Astrocyte (in vitro differentiated cells and primary cell): ENCODE data around the gene BPIFB3. TPM values are rescaled to one million over a fixed set of nuclear protein-coding genes. Genes with fewer than 3 reads are reported as not detected.
"Not testable (repeated sequence)": the region's sequence is repeated elsewhere in the genome, so short reads cannot be mapped to it uniquely, and the experiment has no call there.

Experiments
- DNase-seq: peaks from one replicate; pipeline ENCODE4 v3.0.0-alpha.2; 2010; ENCODE audit warnings: low read depth
- FAIRE-seq: peaks from 2 replicates; lab custom pipeline; 2011; peaks lifted over from hg19 to GRCh38; lab: Jason Lieb, UNC
- H2AFZ ChIP-seq: 2 replicates; pipeline ENCODE4 v1.6.0; 2012; ENCODE audit warnings: low read depth, low read length, inconsistent platforms
- H3K27ac ChIP-seq: 2 replicates; pipeline ENCODE4 v1.5.1; 2011; ENCODE audit warnings: low read depth, low read length, inconsistent platforms
- H3K27me3 ChIP-seq: 2 replicates; pipeline ENCODE4 v1.6.0; 2011; ENCODE audit warnings: low read length, inconsistent platforms; ENCODE audit not compliant: insufficient read depth
- H3K36me3 ChIP-seq: 2 replicates; pipeline ENCODE4 v1.5.1; 2011; ENCODE audit warnings: low read length, inconsistent platforms; ENCODE audit not compliant: insufficient read depth
- H3K4me1 ChIP-seq: 2 replicates; pipeline ENCODE4 v1.5.1; 2011; ENCODE audit warnings: low read length, inconsistent platforms; ENCODE audit not compliant: insufficient read depth
- H3K4me2 ChIP-seq: 2 replicates; pipeline ENCODE4 v1.6.0; 2012; ENCODE audit warnings: low read length, inconsistent platforms
- H3K4me3 ChIP-seq: 2 replicates; pipeline ENCODE4 v1.5.1; 2011; ENCODE audit warnings: low read depth, mild to moderate bottlenecking, low read length, inconsistent platforms; ENCODE audit not compliant: insufficient read depth
- H3K79me2 ChIP-seq: 2 replicates; pipeline ENCODE4 v1.6.0; 2012; ENCODE audit warnings: mild to moderate bottlenecking, low read length, inconsistent platforms; ENCODE audit not compliant: insufficient read depth
- H3K9ac ChIP-seq: 2 replicates; pipeline ENCODE4 v1.6.0; 2012; ENCODE audit warnings: mild to moderate bottlenecking, low read length, inconsistent platforms
- H3K9me3 ChIP-seq: 2 replicates; pipeline ENCODE4 v1.5.1; 2012; ENCODE audit warnings: low read depth, mild to moderate bottlenecking, low read length, inconsistent platforms; ENCODE audit not compliant: insufficient read depth
- H4K20me1 ChIP-seq: 2 replicates; pipeline ENCODE4 v1.6.0; 2012; ENCODE audit warnings: low read length, inconsistent platforms; ENCODE audit not compliant: insufficient read depth
- H3K27ac Mint-ChIP-seq: one replicate; pipeline ENCODE4 v1.8.0; 2021; ENCODE audit warnings: mild to moderate bottlenecking, mixed read lengths; ENCODE audit not compliant: unreplicated experiment
- H3K27me3 Mint-ChIP-seq: one replicate; pipeline ENCODE4 v1.8.0; 2021; ENCODE audit warnings: low read depth, mixed read lengths; ENCODE audit not compliant: unreplicated experiment
- H3K36me3 Mint-ChIP-seq: one replicate; pipeline ENCODE4 v1.8.0; 2021; ENCODE audit warnings: low read depth, mixed read lengths; ENCODE audit not compliant: unreplicated experiment
- H3K4me1 Mint-ChIP-seq: one replicate; pipeline ENCODE4 v1.8.0; 2021; ENCODE audit warnings: low read depth, mixed read lengths; ENCODE audit not compliant: unreplicated experiment
- H3K4me3 Mint-ChIP-seq: one replicate; pipeline ENCODE4 v1.8.0; 2021; ENCODE audit warnings: mild to moderate bottlenecking, moderate library complexity, mixed read lengths; ENCODE audit not compliant: unreplicated experiment
- H3K9me3 Mint-ChIP-seq: one replicate; pipeline ENCODE4 v1.8.0; 2021; ENCODE audit warnings: mild to moderate bottlenecking, mixed read lengths; ENCODE audit not compliant: unreplicated experiment
- CTCF ChIP-seq: IDR thresholded peaks from 2 replicates; pipeline ENCODE4 v1.5.1; 2011; ENCODE audit warnings: low read depth, mild to moderate bottlenecking, inconsistent platforms, low read length, moderate library complexity; ENCODE audit not compliant: insufficient read depth
- EZH2 ChIP-seq: IDR thresholded peaks from 2 replicates; pipeline ENCODE4 v1.6.1; 2012; ENCODE audit warnings: mild to moderate bottlenecking, low read length, inconsistent platforms; ENCODE audit not compliant: insufficient read depth
- total RNA-seq: library from RNA; stranded (reverse); gene quantifications from 2 replicates; pipeline ENCODE4 v1.2.1, GENCODE V29; 2021

The BPIFB3 gene
- total RNA-seq, 1 donor from 2014 or later = not detected

DNA sequence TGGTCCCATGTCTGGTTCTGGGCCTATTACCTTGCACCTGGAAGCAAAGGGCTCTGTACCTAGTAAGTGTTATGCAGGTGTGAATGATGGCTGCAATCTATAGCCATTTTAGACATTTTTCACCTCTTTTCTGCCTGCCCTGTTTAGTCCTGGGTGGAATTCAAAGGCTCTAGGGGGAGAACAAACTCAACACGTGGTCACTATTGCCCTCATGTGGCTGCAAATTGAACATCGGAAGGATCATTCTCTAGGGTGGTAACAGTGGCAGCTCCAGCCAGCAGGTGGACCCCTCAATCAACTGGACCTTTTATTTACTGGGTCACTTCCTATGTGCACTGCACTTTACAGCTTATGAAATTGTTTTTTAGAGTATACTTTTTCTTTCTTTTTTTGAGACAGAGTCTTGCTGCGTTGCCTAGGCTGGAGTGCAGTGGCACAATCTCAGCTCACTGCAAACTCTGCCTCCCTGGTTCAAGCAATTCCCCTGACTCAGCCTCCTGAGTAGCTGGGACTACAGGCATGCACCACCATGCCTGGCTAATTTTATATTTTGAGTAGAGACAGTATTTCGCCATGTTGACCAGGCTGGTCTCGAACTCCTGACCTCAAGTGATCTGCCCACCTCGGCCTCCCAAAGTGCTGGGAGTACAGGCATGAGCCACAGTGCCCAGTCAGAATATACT lies 42.3 kb downstream of the BPIFB3 start:
- H3K36me3 Mint-ChIP-seq, H3K9me3 Mint-ChIP-seq, H3K9me3 ChIP-seq, H3K9ac ChIP-seq, H3K36me3 ChIP-seq, H3K79me2 ChIP-seq, H4K20me1 ChIP-seq, H3K4me2 ChIP-seq, H3K27ac ChIP-seq, H3K27ac Mint-ChIP-seq, H3K4me3 ChIP-seq, H3K4me3 Mint-ChIP-seq, H2AFZ ChIP-seq, H3K4me1 Mint-ChIP-seq, H3K4me1 ChIP-seq, H3K27me3 ChIP-seq, FAIRE-seq: not testable (repeated sequence)
- H3K27me3 Mint-ChIP-seq = peaks cover 35% of the 10 kb centered on the region
- peak; percentile 20 for DNase-seq
- TF ChIP-seq CTCF = peak; percentile 79

DNA sequence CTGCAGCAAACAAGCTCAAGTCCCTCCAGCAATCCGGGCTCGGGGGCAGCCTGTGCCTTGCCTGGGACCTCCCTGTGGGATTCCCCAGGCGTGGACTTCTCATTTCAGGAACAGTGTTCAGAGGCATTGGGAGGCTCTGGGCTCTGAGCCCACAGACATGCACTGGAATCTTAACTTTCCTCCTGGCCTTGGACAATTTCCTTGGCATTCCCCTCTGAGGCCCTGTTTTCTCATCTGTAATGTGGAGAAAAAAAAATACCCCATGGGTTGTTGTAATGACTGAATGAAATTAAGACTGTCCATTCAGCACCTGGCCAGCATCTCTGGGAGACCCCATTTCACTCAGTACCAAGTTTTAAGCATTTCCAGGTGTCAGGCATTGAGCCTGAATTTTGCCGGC lies 43.3 kb downstream of the BPIFB3 start:
- DNase-seq = no peak
- Histone ChIP-seq H3K27me3 (peaks cover 2% of the 10 kb centered on the region), H3K9me3 (no peaks in the 10 kb centered on the region), H3K4me2 (no peak overlapping the region), H3K79me2 (no peaks in the 10 kb centered on the region), H3K36me3 (no peaks in the 10 kb centered on the region), H3K4me3 (no peak overlapping the region), H3K4me1 (no peaks in the 10 kb centered on the region), H3K27ac (no peak overlapping the region), H3K9ac (no peak overlapping the region), H2AFZ (no peak overlapping the region), H4K20me1 (no peaks in the 10 kb centered on the region)
- Mint-ChIP-seq H3K9me3 (peaks cover 2% of the 10 kb centered on the region), H3K36me3 (no peaks in the 10 kb centered on the region), H3K27ac (no peak overlapping the region), H3K27me3 (peaks cover 31% of the 10 kb centered on the region), H3K4me1 (no peaks in the 10 kb centered on the region), H3K4me3 (no peak overlapping the region)
- FAIRE-seq = no peak
- TF ChIP-seq CTCF (no peak), EZH2 (no peak)

DNA sequence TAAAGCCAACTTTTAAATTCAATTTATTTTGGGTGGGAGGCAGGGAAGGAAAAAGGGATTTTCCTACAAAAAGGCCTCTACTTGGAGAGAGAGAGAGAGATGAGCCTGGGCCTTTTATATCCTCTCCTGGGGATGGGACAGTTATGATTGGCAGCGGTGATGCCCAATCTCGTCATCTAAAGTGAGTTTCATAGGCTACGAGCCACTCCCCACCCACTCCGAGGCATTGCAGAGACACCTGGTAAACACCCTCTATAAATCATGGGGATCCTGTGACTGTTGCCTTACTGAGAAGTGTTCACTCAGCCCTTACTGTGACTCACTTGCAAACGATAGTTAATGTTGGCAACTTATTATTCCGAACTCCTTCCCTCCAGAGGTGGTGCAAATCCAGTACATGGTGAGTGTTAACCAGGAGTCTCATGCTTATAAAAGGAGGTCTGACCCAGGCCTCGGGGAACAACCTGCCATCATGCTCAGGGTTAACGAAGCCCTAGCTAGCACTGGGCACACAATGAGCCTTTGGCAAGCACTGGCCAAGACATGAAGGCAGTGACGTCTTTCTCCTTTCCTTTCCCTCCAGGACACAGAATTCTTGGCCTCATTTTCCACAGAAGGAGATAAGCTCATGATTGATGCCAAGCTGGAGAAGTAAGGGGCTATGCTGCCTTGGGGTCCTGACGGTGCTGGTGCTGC lies 46.3 kb downstream of the BPIFB3 start:
- H3K9me3 Mint-ChIP-seq = no peaks in the 10 kb centered on the region
- Histone ChIP-seq H3K79me2 (no peaks in the 10 kb centered on the region), H3K9ac (no peak overlapping the region), H3K4me2 (no peak overlapping the region), H3K27me3 (peaks cover 2% of the 10 kb centered on the region), H3K36me3 (no peaks in the 10 kb centered on the region), H3K4me1 (no peaks in the 10 kb centered on the region), H4K20me1 (no peaks in the 10 kb centered on the region), H3K27ac (no peak overlapping the region), H3K9me3 (no peaks in the 10 kb centered on the region), H3K4me3 (no peak overlapping the region), H2AFZ (no peak overlapping the region)
- H3K27ac Mint-ChIP-seq = peak overlapping the region; percentile 30
- no peaks in the 10 kb centered on the region for H3K4me1 Mint-ChIP-seq
- DNase-seq (no peak), FAIRE-seq (no peak)
- no peak overlapping the region for H3K4me3 Mint-ChIP-seq
- H3K27me3 Mint-ChIP-seq = peaks cover 37% of the 10 kb centered on the region
- no peaks in the 10 kb centered on the region for H3K36me3 Mint-ChIP-seq
- no peak for TF ChIP-seq CTCF
- TF ChIP-seq EZH2 = no peak
